ENCODE results near the gene COL12A1. TPM values are rescaled to one million over a fixed set of nuclear protein-coding genes. Genes with fewer than 3 reads are reported as not detected.

COL12A1 gene
- polyA plus RNA-seq, 1 donor (not counting 4 experiments of a cell fraction or from before 2014, with no cell fraction given): 96.9 TPM

DNA sequence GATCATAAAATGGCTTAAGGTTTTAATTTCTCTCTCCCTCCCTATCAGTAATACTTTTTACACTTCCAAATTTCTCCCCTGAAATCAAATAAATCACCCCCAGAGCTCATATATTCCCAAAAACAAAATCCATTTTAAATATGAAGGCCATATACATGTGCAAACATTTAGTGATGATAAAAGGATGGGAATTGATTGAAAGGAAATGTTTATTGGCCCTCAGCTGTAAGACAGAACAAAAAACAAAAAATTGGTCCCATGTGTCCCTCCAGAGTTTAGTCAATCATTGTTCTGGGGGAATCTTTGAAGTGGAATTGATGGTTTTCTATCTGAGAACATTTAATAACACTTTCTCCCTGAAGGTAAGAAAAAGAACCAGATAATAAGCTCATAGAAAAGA, 91.7 kb downstream of the COL12A1 start:
- DNase-seq (ENCODE audit: low read depth, low spot score): no peak
- Histone ChIP-seq H3K9ac (ENCODE audit: control insufficient read depth, extremely low read depth, insufficient read depth, low read length) (no peak overlapping the region), H3K9me3 (ENCODE audit: control insufficient read depth, low read depth, low read length) (no peaks in the 10 kb centered on the region), H3K4me1 (ENCODE audit: control insufficient read depth, extremely low read depth, insufficient read depth, low read length) (no peaks in the 10 kb centered on the region), H3K27ac (ENCODE audit: control insufficient read depth, insufficient read depth, low read length) (no peak overlapping the region), H3K9me1 (ENCODE audit: control insufficient read depth, extremely low read depth, insufficient read depth, low read length) (no peaks in the 10 kb centered on the region), H3K4me2 (ENCODE audit: control insufficient read depth, extremely low read depth, insufficient read depth, low read depth, low read length) (no peak overlapping the region), H3K4me3 (ENCODE audit: control insufficient read depth in 2 of 3, extremely low read depth in 1 of 3, insufficient read depth in 2 of 3, low read depth in 1 of 3, low read length in 3 of 3) (no peak overlapping the region), H2AFZ (ENCODE audit: control insufficient read depth, low read length) (no peak overlapping the region), H3K27me3 (ENCODE audit: control insufficient read depth, extremely low read depth, insufficient read depth, low read length) (no peaks in the 10 kb centered on the region), H4K20me1 (ENCODE audit: control insufficient read depth, extremely low read depth, insufficient read depth, low read length) (no peaks in the 10 kb centered on the region), H3K36me3 (ENCODE audit: control insufficient read depth in 2 of 2, extremely low read depth in 1 of 2, insufficient read depth in 2 of 2, low read length in 2 of 2) (peaks cover 14 to 23% of the 10 kb centered on the region in 2 experiments), H3K79me2 (ENCODE audit: control insufficient read depth, insufficient read depth, low read length) (no peaks in the 10 kb centered on the region)
- dilution Hi-C loops (cut with MboI; ENCODE audit: extremely low pct_ligation_motif_present, low sequenced_read_pairs): no loop called here
- no peak for TF ChIP-seq EZH2 (IDR thresholded peaks at IDR 0.05; ENCODE audit: low read length)
- TF ChIP-seq, protein P1, sequence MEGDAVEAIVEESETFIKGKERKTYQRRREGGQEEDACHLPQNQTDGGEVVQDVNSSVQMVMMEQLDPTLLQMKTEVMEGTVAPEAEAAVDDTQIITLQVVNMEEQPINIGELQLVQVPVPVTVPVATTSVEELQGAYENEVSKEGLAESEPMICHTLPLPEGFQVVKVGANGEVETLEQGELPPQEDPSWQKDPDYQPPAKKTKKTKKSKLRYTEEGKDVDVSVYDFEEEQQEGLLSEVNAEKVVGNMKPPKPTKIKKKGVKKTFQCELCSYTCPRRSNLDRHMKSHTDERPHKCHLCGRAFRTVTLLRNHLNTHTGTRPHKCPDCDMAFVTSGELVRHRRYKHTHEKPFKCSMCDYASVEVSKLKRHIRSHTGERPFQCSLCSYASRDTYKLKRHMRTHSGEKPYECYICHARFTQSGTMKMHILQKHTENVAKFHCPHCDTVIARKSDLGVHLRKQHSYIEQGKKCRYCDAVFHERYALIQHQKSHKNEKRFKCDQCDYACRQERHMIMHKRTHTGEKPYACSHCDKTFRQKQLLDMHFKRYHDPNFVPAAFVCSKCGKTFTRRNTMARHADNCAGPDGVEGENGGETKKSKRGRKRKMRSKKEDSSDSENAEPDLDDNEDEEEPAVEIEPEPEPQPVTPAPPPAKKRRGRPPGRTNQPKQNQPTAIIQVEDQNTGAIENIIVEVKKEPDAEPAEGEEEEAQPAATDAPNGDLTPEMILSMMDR (optimal IDR thresholded peaks at IDR 0.05 in 1 of 3, IDR thresholded peaks at IDR 0.05 in 1 of 3, conservative IDR thresholded peaks at IDR 0.05 in 1 of 3; ENCODE audit: extremely low read depth in 1 of 3, insufficient read depth in 2 of 3, low read length in 3 of 3): no peak
- FAIRE-seq: no peak

- no peaks in the 10 kb centered on the region for H3K4me1 ChIP-seq (ENCODE audit: control insufficient read depth, extremely low read depth, insufficient read depth, low read length)
- H3K36me3 ChIP-seq (ENCODE audit: control insufficient read depth in 2 of 2, extremely low read depth in 1 of 2, insufficient read depth in 2 of 2, low read length in 2 of 2): peaks cover 14 to 20% of the 10 kb centered on the region in 2 experiments
- no peak overlapping the region for H3K4me3 ChIP-seq (ENCODE audit: control insufficient read depth in 2 of 3, extremely low read depth in 1 of 3, insufficient read depth in 2 of 3, low read depth in 1 of 3, low read length in 3 of 3)
- no peak overlapping the region for H3K27ac ChIP-seq (ENCODE audit: control insufficient read depth, insufficient read depth, low read length)
- DNase-seq (ENCODE audit: low read depth, low spot score) (no peak), FAIRE-seq (no peak)
- no peaks in the 10 kb centered on the region for H3K79me2 ChIP-seq (ENCODE audit: control insufficient read depth, insufficient read depth, low read length)
- no peaks in the 10 kb centered on the region for H3K27me3 ChIP-seq (ENCODE audit: control insufficient read depth, extremely low read depth, insufficient read depth, low read length)
- H4K20me1 ChIP-seq (ENCODE audit: control insufficient read depth, extremely low read depth, insufficient read depth, low read length): no peaks in the 10 kb centered on the region
- no peaks in the 10 kb centered on the region for H3K9me1 ChIP-seq (ENCODE audit: control insufficient read depth, extremely low read depth, insufficient read depth, low read length)
- no peak overlapping the region for H3K9ac ChIP-seq (ENCODE audit: control insufficient read depth, extremely low read depth, insufficient read depth, low read length)
- H3K9me3 ChIP-seq (ENCODE audit: control insufficient read depth, low read depth, low read length): no peaks in the 10 kb centered on the region
- no peak overlapping the region for H3K4me2 ChIP-seq (ENCODE audit: control insufficient read depth, extremely low read depth, insufficient read depth, low read depth, low read length)
- H2AFZ ChIP-seq (ENCODE audit: control insufficient read depth, low read length): no peak overlapping the region
- TF ChIP-seq, protein P1 (optimal IDR thresholded peaks at IDR 0.05 in 1 of 3, IDR thresholded peaks at IDR 0.05 in 1 of 3, conservative IDR thresholded peaks at IDR 0.05 in 1 of 3; ENCODE audit: extremely low read depth in 1 of 3, insufficient read depth in 2 of 3, low read length in 3 of 3): no peak
- no peak for TF ChIP-seq EZH2 (IDR thresholded peaks at IDR 0.05; ENCODE audit: low read length)
- dilution Hi-C loops (cut with MboI; ENCODE audit: extremely low pct_ligation_motif_present, low sequenced_read_pairs): no loop called here
These were observed 92.4 kb downstream of the COL12A1 start for GRCh38 chr6:75113446-75113845.

Measured in keratinocyte (primary cell).